NCI-H1417 (cell line): ENCODE data around the gene REM1.

Experiments
- DNase-seq, 3 experiments: peaks; one replicate each; lab custom pipeline; 2025; lab: John Stamatoyannopoulos, UW

The REM1 gene

DNA sequence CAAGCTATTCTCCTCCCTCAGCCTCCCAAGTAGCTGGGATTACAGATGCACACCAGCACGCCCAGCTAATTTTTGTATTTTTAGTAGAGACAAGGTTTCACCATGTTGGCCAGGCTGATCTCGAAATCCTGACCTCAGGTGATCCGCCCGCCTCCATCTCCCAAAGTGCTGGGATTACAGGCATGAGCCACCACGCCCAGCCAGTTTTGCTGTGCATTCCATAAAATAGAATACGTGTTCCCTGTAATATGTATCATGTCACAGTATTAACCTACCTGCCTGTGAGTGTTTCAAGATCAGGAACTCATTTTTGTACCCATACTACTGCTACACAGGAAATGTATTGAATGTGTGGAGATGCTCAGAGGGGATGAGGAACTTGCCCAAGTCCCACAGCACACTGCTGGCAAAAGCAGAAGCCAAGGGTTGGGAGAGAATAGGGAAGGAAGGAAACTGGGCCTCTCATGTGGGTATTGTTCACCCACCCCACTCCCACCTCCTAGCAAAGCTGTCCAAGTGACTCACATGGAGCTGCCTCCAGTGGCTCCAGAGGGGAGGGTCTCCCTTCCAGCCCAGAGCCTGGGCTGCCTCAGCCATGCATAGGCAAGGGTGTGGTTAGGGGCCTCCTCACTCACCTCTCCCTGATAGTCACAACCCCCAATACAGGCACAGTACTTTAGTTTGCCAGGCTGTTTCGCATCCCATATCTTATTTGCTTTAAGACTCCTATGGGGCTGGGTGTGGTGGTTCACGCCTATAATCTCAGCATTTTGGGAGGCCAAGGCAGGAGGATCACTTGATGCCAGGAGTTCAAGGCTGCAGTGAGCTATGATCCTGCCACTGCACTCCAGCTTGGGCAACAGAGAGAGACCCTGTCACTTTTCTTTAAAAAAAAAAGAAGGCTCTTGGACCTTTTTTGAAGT is 48.5 kb downstream of the REM1 start:
- DNase-seq, result no peak

- DNase-seq, result no peak
Observed at GRCh38 chr20:31527266-31527665, 52.2 kb downstream of the REM1 start.
